NB4 (cell line): ENCODE results near the gene EXOC4.

ENCODE experiments used
- DNase-seq: peaks from one replicate; pipeline ENCODE4 v3.0.0; 2010; ENCODE audit warnings: low read depth
- H3K4me3 ChIP-seq: one replicate; pipeline ENCODE4 v1.5.1; 2011; ENCODE audit warnings: mild to moderate bottlenecking, low read depth, low read length, moderate library complexity
- MAX ChIP-seq: IDR thresholded peaks from 2 replicates; pipeline ENCODE4 v1.6.1; 2011; ENCODE audit warnings: low read depth, low read length
- MYC ChIP-seq: IDR thresholded peaks from 2 replicates; pipeline ENCODE4 v1.6.1; 2011; ENCODE audit warnings: low read depth, low read length
- POLR2A ChIP-seq: IDR thresholded peaks from 2 replicates; pipeline ENCODE4 v1.6.1; 2011; ENCODE audit warnings: mild to moderate bottlenecking; ENCODE audit not compliant: insufficient read length; ENCODE audit errors: extremely low read depth
- TF ChIP-seq, protein P1 (sequence below): IDR thresholded peaks from one replicate; pipeline ENCODE4 v1.5.1; 2012; ENCODE audit warnings: low read depth, low read length

The EXOC4 gene

DNA sequence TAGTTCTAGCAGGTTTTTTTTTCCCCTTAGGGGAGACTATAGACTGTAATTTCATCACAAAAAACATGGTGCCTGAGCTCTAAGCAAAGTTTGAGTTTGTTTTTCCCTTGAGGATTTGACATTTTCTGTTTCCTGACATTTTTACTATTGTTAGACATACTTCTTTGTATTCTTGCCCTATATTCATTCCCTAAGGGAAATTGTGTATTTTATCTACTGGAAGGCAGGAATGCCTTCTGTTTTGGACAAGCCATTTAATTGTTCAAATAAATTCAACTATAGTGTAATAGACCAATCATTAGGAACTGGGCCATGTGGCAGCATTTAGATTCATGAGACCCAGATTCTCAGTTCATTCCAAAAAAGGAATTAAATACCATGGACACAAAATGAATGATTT is 335.0 kb downstream of the EXOC4 start:
- H3K4me3 ChIP-seq, result no peak overlapping the region
- TF ChIP-seq, protein P1, sequence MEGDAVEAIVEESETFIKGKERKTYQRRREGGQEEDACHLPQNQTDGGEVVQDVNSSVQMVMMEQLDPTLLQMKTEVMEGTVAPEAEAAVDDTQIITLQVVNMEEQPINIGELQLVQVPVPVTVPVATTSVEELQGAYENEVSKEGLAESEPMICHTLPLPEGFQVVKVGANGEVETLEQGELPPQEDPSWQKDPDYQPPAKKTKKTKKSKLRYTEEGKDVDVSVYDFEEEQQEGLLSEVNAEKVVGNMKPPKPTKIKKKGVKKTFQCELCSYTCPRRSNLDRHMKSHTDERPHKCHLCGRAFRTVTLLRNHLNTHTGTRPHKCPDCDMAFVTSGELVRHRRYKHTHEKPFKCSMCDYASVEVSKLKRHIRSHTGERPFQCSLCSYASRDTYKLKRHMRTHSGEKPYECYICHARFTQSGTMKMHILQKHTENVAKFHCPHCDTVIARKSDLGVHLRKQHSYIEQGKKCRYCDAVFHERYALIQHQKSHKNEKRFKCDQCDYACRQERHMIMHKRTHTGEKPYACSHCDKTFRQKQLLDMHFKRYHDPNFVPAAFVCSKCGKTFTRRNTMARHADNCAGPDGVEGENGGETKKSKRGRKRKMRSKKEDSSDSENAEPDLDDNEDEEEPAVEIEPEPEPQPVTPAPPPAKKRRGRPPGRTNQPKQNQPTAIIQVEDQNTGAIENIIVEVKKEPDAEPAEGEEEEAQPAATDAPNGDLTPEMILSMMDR, result no peak
- no peak for TF ChIP-seq MAX
- TF ChIP-seq MYC, result no peak
- no peak for TF ChIP-seq POLR2A
- DNase-seq, result no peak

GRCh38 chr7:133590795-133591194 is 337.9 kb downstream of the EXOC4 start:
- DNase-seq, result no peak
- TF ChIP-seq MAX (no peak), MYC (no peak), POLR2A (no peak)
- TF ChIP-seq, protein P1, result no peak
- H3K4me3 ChIP-seq, result no peak overlapping the region

DNA sequence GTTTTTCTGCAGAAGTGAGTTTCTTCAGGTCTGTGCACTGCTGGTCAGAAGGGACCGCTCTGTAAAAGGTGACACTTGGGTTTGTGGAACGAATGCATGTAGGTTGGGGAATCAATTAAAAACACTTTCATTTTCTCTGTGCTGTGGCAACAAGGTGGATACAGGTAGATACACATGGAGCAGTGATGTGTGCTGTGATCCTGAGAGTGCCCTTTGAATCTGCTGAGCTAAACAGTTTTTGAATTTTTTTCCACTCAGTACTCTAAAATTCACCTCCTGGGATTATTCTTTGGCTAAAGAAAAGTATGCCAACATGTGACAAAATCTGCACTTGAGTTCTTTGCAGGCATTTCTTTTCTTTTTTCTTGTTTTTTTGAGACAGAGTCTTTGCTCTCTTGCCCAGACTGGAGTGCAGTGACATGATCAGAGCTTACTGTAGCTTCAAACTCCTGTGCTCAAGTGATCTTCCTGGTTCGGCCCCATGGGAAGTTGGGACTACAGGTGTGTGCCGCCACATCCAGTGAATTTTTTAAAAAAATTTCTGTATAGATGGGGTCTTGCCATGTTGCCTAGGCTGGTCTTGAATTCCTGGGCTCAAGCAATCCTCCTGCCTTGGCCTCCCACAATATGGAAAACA is 338.9 kb downstream of the EXOC4 start:
- TF ChIP-seq, protein P1, result no peak
- TF ChIP-seq MYC (no peak), MAX (no peak), POLR2A (no peak)
- H3K4me3 ChIP-seq, result no peak overlapping the region
- no peak for DNase-seq

DNA sequence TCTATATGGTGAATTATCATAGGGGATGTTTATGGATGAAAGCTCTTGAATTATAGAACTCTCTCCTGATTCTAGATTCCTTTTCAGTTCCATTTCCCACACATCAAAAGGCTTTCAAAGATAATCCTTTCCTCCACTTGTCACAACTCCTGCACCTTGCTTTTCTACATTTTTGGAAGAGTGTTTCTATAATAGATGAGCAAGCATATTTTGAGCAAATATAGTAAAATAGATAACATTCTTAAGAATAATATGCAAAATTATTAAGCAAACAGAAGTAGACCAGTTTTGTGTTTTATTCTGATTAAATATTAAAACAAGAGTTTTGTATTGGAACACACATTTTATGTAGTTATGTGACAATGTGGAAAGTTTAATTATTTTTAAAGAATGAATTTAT is 340.7 kb downstream of the EXOC4 start:
- TF ChIP-seq MYC (no peak), POLR2A (no peak), MAX (no peak)
- TF ChIP-seq, protein P1, result no peak
- no peak overlapping the region for H3K4me3 ChIP-seq

GRCh38 chr7:133601617-133602016 is 348.7 kb downstream of the EXOC4 start:
- no peak for DNase-seq
- no peak overlapping the region for H3K4me3 ChIP-seq
- TF ChIP-seq MYC, result no peak
- no peak for TF ChIP-seq MAX
- TF ChIP-seq, protein P1, result no peak
- TF ChIP-seq POLR2A, result no peak

More for the DNA sequence above, 340.7 kb downstream of the EXOC4 start:
- DNase-seq, result no peak

DNA sequence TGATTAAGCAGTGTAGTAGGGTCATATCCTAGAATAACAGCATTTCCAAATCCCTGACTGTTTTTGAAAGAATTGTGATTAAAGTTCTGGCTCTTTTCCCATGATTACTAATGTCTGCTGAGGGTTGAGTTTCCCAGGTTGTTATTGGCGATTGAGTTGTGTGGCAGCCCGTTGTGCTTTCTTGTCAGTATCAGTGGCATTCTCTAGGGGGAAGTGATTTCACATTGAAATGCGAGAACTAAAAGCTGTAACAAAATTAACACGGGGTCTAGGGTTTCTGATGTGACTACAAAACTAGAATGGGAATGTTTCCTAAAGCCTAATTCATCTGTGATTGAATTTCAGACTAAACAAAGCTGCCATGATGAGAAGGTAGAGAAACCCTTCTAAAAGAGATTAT is 349.4 kb downstream of the EXOC4 start:
- no peak for DNase-seq
- TF ChIP-seq MAX, result no peak
- no peak for TF ChIP-seq POLR2A
- TF ChIP-seq, protein P1, result no peak
- TF ChIP-seq MYC, result no peak
- no peak overlapping the region for H3K4me3 ChIP-seq
